Left renal pelvis (tissue), 4 donors: ENCODE results near the gene AKAP13. TPM values are rescaled to one million over a fixed set of nuclear protein-coding genes. Genes with fewer than 3 reads are reported as not detected.

Experiments used
- DNase-seq, 4 donors: peaks; one replicate each; pipeline ENCODE4 v3.0.0-alpha.2; 2013; ENCODE audit warnings: low read depth in 4 of 4, low spot score in 3 of 4
- polyA plus RNA-seq, 4 donors: library from polyadenylated mRNA; unstranded; fragments of 120-200 nt; gene quantifications; one replicate each; pipeline ENCODE4 v1.2.1, GENCODE V29; 2013; ENCODE audit not compliant: insufficient read length in 4 of 4

AKAP13 gene
- polyA plus RNA-seq, 4 donors = 82.3 to 93.2 (median 87.8) TPM

DNA sequence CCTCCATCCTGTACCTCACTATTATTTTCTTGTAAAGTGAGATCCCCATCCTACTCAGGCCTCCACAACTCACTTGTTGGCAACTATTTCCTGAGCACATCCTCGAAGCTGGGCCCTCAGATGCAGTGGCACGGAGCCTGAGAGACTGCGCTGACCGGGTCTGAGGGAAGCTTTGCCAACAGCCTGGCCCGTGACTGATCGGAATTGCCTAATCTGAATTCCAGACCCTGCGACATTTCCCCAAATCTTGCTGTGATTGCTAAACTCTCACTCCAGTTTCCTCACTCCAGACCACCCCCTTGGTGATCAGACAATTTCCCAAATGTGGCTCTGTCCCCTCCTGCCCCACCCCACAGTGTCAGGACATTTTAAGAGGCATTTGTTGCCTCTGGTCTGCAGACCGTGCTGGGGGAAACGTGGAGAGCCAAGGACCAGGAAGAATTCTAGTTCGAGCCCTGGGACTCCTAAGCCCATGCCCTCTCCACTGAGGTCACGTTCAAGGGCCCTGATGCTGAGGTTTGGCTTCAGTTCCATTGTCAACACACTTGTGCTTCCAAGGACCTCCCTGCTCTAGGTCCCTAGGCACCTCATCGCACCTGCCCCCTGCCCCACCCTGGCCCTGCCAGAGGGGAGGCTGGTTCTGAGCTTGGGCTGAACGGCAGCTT is 391.5 kb downstream of the AKAP13 start:
- no peak for DNase-seq

DNA sequence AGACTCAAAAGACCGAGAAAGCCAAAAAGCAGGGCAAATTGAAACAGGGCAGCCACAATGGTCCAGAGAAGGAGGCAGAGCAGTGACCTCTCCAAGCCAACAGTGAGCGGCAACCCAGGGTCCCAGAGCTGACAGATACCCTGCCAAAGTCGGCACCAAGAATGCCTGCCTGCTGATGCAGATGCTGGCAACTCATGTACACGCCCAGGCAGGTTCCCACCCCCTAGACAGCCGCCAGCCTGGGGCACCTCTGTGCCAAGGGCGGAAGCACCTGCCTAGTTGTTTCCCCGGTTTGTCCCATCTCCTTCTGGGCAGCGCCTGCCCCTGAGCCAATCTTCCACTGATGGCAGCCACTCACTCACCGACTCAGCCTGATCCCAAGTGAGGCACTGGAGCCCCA is 392.3 kb downstream of the AKAP13 start:
- DNase-seq = no peak

DNA sequence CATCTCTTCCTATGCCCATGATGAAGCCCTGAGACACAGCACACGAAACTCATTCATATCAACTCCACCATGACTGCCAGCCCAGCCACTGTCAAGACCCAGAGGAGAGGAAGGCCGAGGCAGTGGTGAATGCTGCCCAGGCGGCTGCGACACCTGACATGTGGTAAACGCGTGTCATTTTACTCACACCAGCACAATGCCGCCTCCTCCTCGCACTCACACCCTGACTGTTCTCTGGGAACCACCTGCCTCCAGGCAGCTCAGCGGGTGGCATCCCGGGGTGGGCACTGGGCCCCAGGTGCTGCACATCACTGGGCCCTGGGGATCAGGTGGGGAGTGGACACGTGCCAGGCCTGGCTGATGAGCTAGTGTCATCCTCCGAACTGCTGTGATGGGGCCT is 392.8 kb downstream of the AKAP13 start:
- no peak for DNase-seq

DNA sequence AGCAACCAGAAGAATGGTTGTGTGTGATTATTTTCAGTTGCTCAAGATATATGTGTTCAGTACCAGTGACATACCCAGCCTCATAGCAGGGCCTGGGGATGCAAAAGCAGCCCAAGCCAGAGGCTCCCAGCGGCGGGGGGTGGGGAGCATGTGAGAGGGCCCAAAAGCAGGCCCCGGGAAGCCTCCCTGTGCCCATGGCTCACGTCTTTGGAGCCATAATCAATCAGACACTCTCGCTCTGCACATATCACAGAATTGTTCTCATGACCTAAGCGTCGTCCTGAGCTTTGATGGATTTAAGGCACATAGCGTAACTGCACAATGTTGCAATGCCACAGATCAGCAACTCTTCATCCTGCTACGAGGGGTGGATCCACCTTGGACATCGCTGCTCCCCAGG is 393.6 kb downstream of the AKAP13 start:
- DNase-seq = no peak

DNA sequence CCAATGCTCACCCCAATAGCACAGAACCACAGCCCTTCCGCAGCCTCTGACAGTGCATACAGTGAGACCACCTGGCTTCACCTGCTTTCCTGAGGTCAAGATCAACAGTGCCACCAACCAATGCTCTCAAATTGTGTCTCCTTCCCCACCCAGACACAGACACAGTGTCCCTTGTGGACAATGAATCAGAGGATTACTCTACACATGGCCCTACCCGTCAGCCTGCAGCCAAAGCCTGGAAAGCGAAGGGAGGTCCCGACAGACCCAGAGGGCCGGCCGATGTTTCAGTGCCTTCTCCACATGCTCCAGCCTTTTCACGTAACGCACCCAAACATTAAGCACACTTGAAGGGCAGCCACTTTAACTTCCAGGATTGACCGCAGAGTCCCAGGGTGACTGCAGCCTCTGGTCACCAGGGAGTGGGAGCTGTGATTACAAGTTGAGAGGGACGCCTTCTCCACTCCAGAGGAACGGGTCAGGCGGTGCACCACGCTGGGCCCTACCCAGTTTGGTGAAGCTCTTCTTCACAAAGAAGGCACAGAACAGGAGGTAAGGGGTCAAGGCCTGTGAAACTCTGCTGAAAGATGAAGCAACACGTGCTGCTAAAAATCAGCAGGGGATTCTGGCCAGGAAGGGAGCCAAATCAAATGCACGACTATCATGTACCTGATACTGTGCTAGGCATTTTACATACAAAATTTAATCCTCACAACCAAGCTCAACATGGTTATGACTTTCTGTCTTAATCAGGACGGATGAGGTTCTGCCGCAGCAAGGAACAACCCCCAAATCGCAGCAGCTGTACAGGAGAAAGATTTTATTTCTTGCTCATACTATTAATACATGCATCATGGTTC is 397.1 kb downstream of the AKAP13 start:
- DNase-seq = no peak

DNA sequence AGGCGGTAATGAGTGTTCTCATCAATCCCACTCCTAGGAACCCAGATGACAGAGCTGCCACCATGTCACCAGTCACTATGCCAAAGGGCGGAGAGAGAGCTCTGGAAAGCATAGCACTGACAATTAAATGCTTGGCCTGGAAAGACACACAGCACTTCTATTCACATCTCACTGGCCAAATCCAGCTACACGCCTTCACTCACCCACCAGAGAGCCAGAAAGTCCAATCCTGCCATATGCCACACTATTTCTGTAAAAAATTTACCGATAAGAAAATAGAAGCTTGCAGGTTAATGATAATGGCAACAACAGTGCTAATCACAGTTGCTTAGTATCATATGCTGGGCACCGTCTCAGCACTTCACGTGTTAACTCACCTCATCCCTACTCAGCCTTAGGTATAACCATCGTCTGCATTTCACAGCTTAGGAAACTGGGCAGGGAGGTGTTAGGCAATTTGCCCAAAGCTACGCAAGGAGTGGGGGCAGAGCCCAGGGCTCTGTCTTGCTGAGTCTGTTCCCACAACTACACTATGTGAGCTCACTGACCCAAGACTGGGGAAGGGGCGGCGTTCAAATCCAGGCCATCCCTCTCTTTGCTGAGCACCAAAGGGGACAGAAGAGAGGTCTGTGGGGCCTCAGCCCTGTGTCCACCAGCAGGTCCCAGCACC is 397.8 kb downstream of the AKAP13 start:
- no peak for DNase-seq

DNA sequence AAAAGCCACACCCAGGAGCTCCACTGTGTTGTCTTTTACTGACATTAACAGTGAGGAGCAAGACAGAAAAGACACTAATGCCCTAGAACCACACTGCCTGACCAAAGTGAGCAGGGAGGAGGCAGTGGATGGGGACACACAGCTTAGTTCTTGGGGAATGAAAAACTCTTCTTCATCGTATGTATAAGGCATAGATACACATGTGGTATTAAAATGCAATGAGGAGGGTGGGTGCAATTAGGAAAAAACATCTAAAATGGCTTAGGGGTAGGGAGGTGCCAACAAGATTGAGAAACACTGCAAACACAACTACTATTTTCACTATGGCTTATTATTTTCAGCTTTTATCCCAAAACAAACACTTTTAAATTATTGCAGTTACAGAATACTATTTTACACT is 398.8 kb downstream of the AKAP13 start:
- no peak for DNase-seq

DNA sequence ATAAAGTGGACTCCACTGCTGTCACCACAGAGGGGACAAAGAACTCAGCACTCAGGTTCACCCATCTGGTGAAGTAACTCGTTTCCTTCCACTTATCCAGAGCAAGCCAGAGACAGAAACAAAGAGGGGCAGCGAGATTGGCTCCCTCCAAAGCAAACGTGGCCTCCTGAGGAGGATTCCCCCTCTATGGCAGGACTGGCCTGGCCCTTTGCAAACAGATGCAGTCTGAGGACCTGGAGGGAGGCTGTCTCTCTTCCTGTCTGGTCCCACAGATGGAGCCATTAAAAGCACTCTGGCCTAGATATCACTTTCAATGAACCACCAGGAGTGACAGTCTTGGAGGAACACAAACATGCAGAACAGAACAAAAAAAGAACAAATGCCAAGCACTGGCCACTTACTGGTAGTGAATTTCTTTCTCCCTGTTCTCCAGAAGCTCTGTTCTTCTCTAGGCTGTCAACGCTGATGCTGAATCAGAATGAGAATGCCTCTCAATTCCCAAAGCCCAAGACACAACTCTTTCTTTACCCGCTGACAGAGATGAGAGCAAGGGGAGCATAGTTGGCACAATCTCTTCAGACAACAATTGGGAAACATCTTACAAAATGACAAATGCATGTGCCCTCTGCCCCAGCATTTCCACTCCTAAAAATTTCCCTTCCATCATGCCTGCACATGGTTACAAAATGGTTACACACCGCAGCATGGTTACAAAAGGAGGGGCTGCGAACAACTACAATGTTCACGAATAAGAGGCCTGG is 400.0 kb downstream of the AKAP13 start:
- no peak for DNase-seq

DNA sequence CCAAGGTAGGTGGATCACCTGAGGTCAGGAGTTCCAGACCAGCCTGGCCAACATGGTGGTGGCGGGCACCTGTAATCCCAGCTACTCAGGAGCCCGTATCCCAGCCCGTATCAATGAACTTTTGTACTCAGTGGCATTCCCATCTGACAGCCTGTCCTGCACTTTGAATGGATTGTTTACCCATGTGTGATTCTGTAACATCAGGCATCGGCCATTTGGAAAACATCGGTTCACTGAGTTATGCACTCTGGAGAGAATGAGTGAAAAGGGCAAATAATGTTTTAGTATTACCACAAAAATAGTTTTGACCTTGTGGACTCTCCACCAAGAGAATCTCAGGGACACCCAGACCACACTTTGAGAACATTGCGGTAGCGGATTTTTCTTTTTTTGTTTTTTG is 400.7 kb downstream of the AKAP13 start:
- DNase-seq = no peak

DNA sequence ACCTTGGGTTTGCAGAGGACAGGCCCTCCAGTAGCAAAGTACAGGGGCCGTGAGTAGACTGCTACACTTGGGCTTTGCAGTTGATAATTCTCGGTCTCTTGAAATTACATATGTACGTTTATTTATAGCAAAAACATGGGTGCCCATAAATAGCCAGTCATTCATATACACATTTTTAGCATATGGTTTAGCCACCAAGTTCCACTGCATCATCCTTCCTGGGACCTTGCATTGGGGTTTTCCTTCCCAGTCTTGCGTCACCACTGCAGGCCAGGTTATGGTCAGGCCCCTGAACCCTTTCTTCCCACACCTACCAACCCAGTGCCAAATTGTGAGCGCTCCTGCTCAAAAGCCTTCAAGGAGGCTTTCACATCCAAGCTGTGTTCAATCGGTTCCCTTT is 401.7 kb downstream of the AKAP13 start:
- DNase-seq = no peak

DNA sequence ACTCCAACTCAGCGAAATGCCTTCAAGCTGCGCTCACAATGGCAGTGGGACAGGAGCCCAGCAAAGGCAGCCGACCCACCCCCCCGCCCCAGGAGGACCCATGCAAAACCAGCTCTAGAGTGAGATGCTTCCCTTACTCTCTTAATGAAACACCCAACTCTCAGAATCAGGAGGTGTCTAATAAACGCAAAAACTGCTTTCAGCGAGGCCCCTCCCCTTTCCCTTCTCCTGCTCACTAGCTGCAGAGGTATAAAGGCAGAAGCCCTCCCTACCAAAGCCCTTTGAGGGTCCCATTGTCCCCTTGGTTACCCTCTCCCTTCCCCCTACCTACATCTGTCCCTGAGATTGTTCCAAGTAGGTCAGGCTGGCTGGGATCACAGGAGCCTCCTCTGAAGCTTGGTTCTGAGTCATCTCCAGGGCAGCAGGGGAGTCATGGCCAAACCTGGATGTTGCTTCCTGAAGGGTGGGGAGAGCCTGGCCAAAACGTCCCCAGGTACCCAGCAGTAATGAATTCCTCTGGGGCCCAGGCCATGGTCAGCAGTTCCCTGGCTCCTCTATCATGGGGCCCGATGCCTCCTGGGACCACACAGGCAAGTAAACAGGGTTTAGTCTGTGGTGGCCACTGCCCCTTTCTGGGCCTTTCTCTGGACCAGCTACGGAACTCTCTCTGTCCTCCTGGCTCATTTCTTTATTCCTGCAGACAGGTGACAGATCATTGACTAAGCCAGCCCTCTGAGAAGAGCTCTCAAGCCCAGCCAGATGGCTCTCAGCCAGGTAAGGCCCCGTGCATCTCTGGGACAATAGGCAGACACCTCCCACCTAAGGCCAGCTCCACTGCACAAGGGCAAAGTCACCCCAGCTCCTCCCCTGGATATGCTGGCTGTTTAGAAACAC is 405.7 kb downstream of the AKAP13 start:
- no peak for DNase-seq

DNA sequence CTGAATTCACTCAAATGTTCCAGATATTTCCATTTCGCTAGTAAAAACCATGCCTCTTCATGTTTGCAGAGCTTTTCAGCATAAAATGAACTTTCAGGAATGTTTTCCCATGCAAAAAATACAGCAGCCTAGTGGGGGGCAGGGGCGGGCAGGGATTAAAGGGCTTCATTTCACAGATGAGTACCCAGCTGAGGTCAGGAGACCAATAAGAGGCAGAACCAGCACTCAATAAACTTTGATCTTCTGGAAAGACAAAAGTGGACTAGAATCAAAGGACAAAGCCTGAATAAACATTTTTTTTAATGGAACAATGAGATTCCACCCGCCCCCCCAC is 406.3 kb downstream of the AKAP13 start:
- no peak for DNase-seq

DNA sequence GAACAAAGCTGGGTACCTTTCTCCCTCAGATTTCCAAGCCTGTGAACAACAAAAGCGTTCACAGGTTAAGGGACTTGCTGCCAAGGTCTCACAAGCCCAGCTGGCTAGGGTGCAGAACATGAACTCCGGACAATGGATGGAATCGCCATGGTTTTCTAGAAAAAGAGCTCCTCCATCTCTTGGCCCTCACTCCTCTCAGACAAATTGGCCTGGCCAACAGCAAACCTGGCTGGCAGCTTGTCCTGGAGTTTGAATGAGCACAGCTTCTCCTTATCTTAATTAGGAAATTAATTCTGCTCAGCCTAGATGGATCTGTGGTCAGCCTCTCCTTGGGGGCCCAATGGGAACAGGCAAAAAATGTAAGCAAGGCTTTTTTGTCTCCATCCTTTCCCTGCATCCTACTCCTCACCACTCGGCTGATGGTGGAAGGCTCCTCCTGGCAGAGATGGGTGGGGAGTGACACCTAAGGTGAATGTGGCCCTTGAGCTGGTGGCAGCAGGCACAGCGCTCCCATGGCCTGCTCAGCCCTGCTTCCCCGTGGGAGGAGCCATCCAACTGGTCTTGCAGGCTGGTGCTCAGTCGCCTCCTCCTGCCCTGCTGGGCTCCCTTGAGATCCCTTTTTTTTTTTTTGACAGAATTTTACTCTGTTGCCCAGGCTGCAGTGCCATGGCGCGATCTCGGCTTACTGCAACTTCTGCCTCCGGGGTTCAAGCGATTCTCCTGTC is 408.5 kb downstream of the AKAP13 start:
- no peak for DNase-seq

DNA sequence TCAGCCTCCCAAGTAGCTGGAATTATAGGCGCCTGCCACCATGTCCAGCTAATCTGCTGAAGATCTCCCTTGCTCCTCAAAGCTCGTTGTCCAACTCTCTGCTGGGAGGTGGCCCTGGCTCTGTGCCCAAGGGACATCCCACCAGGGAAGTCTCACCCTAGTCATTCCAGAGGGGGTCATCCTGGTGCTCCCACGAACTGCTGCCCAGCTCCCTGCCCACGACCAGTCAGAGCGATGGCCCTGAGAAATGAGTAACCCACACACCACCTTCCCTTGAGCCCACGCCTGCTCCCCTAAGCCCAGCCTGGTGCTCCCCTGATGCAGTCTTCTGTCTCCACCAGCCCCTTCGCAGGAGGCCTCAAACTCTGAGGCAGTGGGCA is 409.1 kb downstream of the AKAP13 start:
- no peak for DNase-seq

DNA sequence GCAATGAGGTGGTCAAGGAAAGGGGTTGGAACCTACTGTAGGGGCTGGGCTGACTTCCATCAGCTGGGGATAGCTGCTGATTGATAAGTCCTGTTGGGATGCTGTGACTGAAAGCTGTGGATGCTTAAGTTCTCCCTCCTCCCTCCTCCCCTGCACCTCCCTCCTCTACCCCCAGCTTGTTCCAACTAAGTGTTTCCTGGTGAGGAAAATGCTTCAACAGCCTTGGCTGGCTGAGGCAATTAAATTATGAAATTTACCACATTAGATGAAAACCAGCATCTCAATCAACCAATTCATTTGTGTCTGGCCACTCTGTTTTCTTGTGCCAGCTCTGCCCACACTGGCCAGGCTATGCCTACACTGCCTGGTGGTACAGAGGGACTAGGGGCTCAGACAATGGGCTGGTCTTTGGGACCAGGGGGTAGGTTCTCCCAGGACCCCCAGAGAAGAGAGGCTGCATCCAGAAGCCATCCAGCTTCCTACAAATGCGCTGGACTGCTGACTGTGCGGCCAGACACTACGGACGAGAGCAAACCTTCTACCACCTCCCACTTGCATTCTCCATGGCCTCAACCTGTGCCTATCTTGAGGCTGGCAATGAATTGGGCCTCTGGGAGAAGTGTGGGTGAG is 411.8 kb downstream of the AKAP13 start:
- DNase-seq = no peak

DNA sequence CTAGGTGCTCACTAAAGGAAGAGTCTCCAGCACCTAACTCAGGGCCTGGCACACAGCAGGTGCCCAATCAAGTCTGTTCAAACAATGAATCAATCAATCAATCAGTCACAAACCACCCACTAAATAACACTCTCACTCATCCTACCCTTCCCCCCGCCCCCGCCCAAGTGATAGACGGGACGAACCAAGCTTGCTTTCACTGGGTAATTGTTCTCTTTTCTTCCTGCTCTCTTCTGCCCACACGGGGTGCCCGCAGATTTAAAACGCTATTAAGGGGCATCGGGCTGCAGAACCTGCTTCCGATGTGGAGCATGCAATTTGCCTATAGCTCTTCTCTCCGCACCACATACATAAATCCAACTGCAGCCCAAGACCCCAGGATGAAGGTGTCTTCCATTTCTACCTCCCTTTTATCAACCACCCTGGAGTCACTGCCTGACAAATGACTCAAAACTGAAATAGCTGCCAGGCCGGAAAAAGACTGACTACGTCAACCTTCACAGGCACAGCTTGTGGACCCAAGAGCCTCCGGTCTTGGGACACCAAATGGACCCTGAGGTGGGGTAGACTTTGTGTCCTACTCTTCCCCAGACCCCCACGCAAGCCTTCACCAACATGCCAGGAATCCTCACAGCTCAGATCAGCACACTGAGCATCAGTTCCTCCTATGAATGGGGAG is 412.6 kb downstream of the AKAP13 start:
- DNase-seq = no peak

DNA sequence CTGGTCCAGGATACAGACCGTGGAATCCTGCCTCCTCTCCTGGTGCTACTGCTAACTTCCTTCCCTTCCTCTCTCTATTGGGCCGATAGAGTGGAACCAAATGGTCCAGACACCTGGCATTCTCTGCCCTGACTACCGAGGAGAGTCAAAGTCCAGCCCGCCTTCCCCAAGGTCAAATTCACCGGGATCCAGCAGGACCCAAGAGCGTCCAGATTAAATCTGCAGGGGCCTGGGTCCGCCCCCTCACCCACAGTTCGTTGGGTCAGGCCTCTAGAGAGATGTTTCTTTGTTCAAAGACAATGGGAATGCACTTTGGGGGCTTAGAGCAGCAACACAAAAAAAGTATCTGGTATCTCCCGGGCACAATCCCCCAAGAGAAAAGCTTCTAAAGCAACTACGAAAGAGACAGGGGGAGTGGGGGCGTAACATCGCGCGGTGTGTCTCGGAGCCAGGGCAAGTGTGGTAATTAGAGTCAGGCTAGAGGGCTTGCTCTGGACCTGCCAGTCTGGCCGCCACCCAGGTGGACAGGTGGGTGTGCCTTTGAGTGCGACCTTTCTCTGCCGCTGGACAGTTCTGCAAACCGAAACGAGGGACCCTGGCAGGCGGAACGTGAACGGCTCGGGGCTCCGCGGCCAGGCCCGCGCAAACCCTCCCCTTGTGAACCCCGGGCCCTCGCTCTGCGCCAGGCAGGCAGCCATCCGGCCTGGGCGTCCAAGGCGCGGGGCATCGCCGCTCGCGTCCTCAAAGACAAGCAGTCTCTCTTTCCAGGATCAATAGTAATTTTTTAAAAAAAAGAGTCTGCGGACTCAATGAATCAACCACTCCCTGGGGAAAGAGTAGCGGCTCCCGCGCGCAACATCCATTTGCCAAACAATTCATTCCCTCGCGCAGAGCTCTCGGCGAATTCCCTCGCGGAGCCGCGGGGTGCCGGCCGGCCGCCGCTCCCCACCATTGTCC is 413.5 kb downstream of the AKAP13 start:
- no peak for DNase-seq
